ENCODE data around the gene WDR93.
A peak's percentile ranks its signal among the peaks of the same experiment; 100 is the strongest.

The WDR93 gene

DNA sequence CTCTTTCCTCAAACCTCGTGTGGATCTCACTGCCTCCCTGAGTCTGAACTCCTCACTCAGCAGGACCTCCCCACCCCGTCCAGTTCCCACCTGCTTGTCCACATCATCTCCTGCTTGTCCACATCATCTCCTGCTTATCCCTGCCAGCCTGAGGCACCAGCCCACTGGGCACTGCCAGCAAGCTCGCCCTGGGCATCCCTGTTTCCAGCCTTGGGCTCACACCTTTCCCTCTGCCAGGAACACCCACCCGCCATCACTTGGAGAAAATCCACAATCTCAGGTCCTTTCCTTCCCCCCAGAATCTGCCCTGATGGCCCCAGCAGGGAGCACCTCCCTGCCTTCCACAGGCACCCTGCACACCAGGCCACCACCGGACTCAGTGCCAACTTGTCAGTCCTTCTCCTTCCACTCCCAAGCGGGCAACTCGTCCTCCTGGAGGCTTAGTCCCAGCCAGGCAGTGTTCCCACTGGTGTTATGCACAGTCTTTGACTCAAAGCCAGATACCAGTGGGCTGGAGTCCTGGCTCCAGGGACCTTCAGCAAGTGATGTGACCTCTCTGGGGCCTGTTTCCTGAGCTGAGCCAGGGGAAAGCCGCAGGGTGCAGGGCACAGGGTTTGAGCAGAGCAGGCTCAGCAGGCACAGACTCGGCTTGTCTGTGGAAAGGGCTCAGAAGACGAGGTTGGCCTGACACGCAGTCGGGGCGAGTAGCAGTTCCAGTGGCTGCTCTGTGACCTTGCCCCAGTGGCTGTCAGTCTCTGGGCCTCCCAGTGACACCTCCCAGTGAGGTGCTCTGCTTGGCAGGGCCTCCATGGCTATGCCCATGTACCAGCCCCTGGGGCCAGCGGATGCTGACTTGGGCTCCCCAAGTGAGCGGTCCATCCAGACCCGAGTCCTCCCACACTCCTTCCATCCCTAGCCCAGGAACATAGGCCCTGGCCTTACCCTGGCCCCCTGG lies 76.0 kb downstream of the WDR93 start:
- Histone ChIP-seq H3K9ac (ENCODE audit: low read depth in 1 of 2, low read length in 2 of 2) (no peak overlapping the region), H3K4me1 (ENCODE audit: control insufficient read depth in 2 of 2, insufficient read depth in 2 of 2, low read length in 2 of 2) (peaks cover 17 to 22% of the 10 kb centered on the region in 2 donors), H3K36me3 (ENCODE audit: control insufficient read depth in 2 of 2, insufficient read depth in 2 of 2, low read length in 2 of 2) (no peaks in the 10 kb centered on the region), H3K27me3 (ENCODE audit: control insufficient read depth in 2 of 2, insufficient read depth in 2 of 2, low read length in 2 of 2) (no peaks in the 10 kb centered on the region), H3K4me3 (ENCODE audit: low read length in 2 of 2) (no peak overlapping the region), H3K27ac (ENCODE audit: low read depth in 2 of 2, low read length in 2 of 2) (no peak overlapping the region), H3K9me3 (ENCODE audit: control insufficient read depth in 2 of 2, low read length in 2 of 2) (no peaks in the 10 kb centered on the region)

DNA sequence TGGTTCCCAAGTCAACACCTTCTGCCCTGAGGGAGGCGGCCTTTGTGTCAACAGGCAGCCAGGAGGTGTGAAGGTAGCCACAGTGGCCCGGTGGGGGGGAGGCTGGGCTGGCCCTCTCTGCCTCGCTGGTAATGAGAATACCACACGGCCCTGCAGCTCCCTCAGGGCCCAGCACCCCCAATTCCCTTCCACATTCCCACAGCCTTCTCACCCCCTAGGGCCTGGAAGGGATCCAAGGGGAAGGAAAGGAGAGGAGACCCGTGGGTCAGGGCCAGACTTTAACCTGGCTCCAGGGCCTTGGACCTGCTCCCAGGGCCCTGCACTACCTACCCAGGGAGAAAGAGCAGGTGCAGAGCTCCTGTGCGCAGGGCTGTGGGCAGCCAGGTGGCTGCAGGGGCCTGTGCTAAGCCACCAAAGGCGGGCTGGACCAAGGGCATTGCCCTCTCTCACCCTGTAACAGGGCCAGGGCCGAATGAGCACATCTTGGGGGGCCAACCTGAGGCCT lies 76.9 kb downstream of the WDR93 start:
- Histone ChIP-seq H3K9ac (ENCODE audit: low read depth in 1 of 2, low read length in 2 of 2) (no peak overlapping the region), H3K27ac (ENCODE audit: low read depth in 2 of 2, low read length in 2 of 2) (peak overlapping the region in 1 of 2 donors; percentile 43)

GRCh38 chr15:89768071-89768500 lies 77.5 kb downstream of the WDR93 start:
- Histone ChIP-seq H3K27me3 (ENCODE audit: control insufficient read depth in 2 of 2, insufficient read depth in 2 of 2, low read length in 2 of 2) (no peaks in the 10 kb centered on the region), H3K4me1 (ENCODE audit: control insufficient read depth in 2 of 2, insufficient read depth in 2 of 2, low read length in 2 of 2) (peaks cover 8 to 14% of the 10 kb centered on the region in 2 donors), H3K27ac (ENCODE audit: low read depth in 2 of 2, low read length in 2 of 2) (peak overlapping the region; percentile 30 to 43), H3K9ac (ENCODE audit: low read depth in 1 of 2, low read length in 2 of 2) (no peak overlapping the region), H3K9me3 (ENCODE audit: control insufficient read depth in 2 of 2, low read length in 2 of 2) (no peaks in the 10 kb centered on the region), H3K36me3 (ENCODE audit: control insufficient read depth in 2 of 2, insufficient read depth in 2 of 2, low read length in 2 of 2) (no peaks in the 10 kb centered on the region), H3K4me3 (ENCODE audit: low read length in 2 of 2) (no peak overlapping the region)

More for the DNA sequence above, 76.9 kb downstream of the WDR93 start:
- peaks cover 9 to 14% of the 10 kb centered on the region in 2 donors for H3K4me1 ChIP-seq (ENCODE audit: control insufficient read depth in 2 of 2, insufficient read depth in 2 of 2, low read length in 2 of 2)
- H3K27me3 ChIP-seq (ENCODE audit: control insufficient read depth in 2 of 2, insufficient read depth in 2 of 2, low read length in 2 of 2), result no peaks in the 10 kb centered on the region
- no peak overlapping the region for H3K4me3 ChIP-seq (ENCODE audit: low read length in 2 of 2)
- no peaks in the 10 kb centered on the region for H3K36me3 ChIP-seq (ENCODE audit: control insufficient read depth in 2 of 2, insufficient read depth in 2 of 2, low read length in 2 of 2)
- H3K9me3 ChIP-seq (ENCODE audit: control insufficient read depth in 2 of 2, low read length in 2 of 2), result no peaks in the 10 kb centered on the region

DNA sequence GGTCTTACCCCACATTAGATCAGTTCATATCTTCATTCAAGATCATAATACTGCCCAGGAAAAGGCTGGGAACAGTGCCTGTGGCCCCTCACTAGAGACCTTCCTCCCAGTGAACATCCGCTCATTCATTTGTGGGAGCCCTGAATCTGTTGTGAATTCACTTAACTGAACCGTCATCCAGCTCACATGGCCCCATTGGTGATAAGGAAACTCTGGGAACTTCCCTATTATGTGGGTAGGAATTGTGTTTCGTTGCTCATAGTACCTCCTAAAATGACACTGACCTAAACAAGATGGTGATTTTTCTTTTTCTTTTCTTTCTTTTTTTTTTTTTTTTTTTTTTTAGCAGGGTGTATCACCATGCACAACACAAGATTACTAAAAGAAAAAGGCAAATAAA lies 78.8 kb downstream of the WDR93 start:
- H3K27me3 ChIP-seq (ENCODE audit: control insufficient read depth in 2 of 2, insufficient read depth in 2 of 2, low read length in 2 of 2), result no peaks in the 10 kb centered on the region
- no peak overlapping the region for H3K4me3 ChIP-seq (ENCODE audit: low read length in 2 of 2)
- no peak overlapping the region for H3K27ac ChIP-seq (ENCODE audit: low read depth in 2 of 2, low read length in 2 of 2)

DNA sequence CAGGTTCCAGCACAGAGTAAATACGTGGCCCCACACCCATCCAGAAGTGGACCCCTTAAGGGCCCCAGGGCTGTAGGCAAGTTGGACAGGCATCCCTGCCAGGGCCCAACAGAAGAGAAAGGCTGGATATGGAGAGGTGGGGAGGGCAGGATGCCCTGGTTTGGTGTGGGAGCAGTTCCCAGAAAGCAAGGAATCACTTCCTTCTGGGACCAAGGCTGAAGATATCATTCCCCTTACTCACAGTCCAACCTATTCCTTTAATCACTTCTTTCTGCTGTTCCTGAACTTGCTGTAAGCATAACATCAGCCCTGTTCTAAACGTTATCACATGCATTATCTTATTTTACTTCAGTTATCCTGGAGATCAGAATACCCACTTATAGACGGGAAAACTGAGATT lies 79.4 kb downstream of the WDR93 start:
- H3K9ac ChIP-seq (ENCODE audit: low read depth in 1 of 2, low read length in 2 of 2), result no peak overlapping the region
- no peaks in the 10 kb centered on the region for H3K9me3 ChIP-seq (ENCODE audit: control insufficient read depth in 2 of 2, low read length in 2 of 2)
- H3K4me1 ChIP-seq (ENCODE audit: control insufficient read depth in 2 of 2, insufficient read depth in 2 of 2, low read length in 2 of 2), result peaks cover 8 to 12% of the 10 kb centered on the region in 2 donors
- no peak overlapping the region for H3K27ac ChIP-seq (ENCODE audit: low read depth in 2 of 2, low read length in 2 of 2)
- H3K4me3 ChIP-seq (ENCODE audit: low read length in 2 of 2), result no peak overlapping the region
- H3K36me3 ChIP-seq (ENCODE audit: control insufficient read depth in 2 of 2, insufficient read depth in 2 of 2, low read length in 2 of 2), result no peaks in the 10 kb centered on the region
- no peaks in the 10 kb centered on the region for H3K27me3 ChIP-seq (ENCODE audit: control insufficient read depth in 2 of 2, insufficient read depth in 2 of 2, low read length in 2 of 2)

More for the DNA sequence above, 78.8 kb downstream of the WDR93 start:
- Histone ChIP-seq H3K9me3 (ENCODE audit: control insufficient read depth in 2 of 2, low read length in 2 of 2) (no peaks in the 10 kb centered on the region), H3K4me1 (ENCODE audit: control insufficient read depth in 2 of 2, insufficient read depth in 2 of 2, low read length in 2 of 2) (peaks cover 8 to 12% of the 10 kb centered on the region in 2 donors), H3K9ac (ENCODE audit: low read depth in 1 of 2, low read length in 2 of 2) (no peak overlapping the region), H3K36me3 (ENCODE audit: control insufficient read depth in 2 of 2, insufficient read depth in 2 of 2, low read length in 2 of 2) (no peaks in the 10 kb centered on the region)

DNA sequence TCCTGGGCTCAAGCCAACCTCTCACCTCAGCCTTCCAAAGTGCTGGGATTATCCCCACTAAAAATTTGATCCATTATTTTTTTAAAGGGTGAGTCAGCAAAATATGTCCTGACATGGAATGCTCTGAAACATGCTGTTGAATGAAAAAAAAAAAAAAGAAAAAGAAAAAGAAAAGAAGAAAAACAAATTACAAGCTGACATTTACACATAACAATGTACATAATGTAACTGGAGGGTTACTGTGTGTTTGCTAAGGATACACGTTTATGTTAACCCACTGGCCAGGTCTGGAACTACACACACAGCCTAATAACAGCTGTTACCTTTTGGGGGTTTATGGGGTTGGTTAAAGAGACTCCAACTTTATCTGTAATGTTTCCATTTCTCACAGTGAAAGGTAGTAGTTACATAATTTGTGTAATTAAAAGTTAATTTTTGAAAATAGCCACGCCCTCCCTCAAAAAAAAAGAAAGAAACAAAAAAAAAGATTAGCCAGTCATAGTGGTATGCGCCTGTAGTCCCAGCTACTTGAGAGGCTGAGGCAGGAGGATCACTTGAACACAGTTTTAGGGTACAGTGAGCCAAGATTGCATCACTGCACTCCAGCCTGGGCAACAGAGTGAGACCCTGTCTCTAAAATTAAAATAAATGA lies 82.4 kb downstream of the WDR93 start:
- Histone ChIP-seq H3K36me3 (ENCODE audit: control insufficient read depth in 2 of 2, insufficient read depth in 2 of 2, low read length in 2 of 2) (no peaks in the 10 kb centered on the region), H3K9me3 (ENCODE audit: control insufficient read depth in 2 of 2, low read length in 2 of 2) (no peaks in the 10 kb centered on the region), H3K27ac (ENCODE audit: low read depth in 2 of 2, low read length in 2 of 2) (no peak overlapping the region), H3K9ac (ENCODE audit: low read depth in 1 of 2, low read length in 2 of 2) (no peak overlapping the region), H3K4me1 (ENCODE audit: control insufficient read depth in 2 of 2, insufficient read depth in 2 of 2, low read length in 2 of 2) (peaks cover 8 to 10% of the 10 kb centered on the region in 2 donors), H3K27me3 (ENCODE audit: control insufficient read depth in 2 of 2, insufficient read depth in 2 of 2, low read length in 2 of 2) (no peaks in the 10 kb centered on the region), H3K4me3 (ENCODE audit: low read length in 2 of 2) (no peak overlapping the region)

DNA sequence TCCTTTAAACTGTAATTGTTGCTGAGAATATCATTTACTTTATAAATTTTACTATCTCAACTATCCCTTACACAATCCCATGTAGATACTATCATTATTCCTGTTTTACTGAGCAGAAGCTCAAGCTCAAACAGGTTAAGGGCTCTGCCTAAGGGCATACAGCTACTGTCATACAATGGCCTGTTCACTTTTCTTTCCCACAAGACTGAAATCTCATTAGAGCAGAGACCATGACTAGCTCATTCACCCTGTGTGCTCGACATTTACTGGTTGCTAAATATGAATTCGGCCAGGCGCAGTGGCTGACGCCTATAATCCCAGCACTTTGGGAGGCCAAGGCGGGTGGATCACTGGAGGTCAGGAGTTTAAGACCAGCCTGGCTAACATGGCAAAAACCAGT lies 83.9 kb downstream of the WDR93 start:
- no peaks in the 10 kb centered on the region for H3K36me3 ChIP-seq (ENCODE audit: control insufficient read depth in 2 of 2, insufficient read depth in 2 of 2, low read length in 2 of 2)
- no peaks in the 10 kb centered on the region for H3K27me3 ChIP-seq (ENCODE audit: control insufficient read depth in 2 of 2, insufficient read depth in 2 of 2, low read length in 2 of 2)
- no peak overlapping the region for H3K27ac ChIP-seq (ENCODE audit: low read depth in 2 of 2, low read length in 2 of 2)
- H3K4me1 ChIP-seq (ENCODE audit: control insufficient read depth in 2 of 2, insufficient read depth in 2 of 2, low read length in 2 of 2), result peaks cover 13 to 18% of the 10 kb centered on the region in 2 donors
- H3K9ac ChIP-seq (ENCODE audit: low read depth in 1 of 2, low read length in 2 of 2), result no peak overlapping the region
- no peak overlapping the region for H3K4me3 ChIP-seq (ENCODE audit: low read length in 2 of 2)
- H3K9me3 ChIP-seq (ENCODE audit: control insufficient read depth in 2 of 2, low read length in 2 of 2), result no peaks in the 10 kb centered on the region

DNA sequence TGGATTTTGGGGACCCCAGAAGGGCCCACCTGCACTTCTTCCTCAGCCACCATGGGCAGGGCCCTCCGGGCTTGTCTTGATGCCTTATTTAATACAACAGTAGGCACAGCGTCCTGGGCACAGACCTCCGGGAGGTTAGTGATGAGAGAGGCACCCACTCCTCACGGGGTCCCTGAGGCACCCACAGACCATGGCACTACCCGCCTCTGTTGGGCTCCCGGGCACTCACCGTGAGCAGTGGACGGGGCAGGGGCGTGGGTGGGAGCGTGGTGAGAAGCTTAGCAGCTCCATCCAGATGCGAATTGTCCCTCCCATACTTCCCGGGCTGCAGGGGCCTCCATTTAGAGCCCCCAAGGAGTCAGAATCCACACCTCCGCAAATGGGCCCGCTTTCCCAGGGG lies 85.2 kb downstream of the WDR93 start:
- Histone ChIP-seq H3K4me1 (ENCODE audit: control insufficient read depth in 2 of 2, insufficient read depth in 2 of 2, low read length in 2 of 2) (peaks cover 19 to 24% of the 10 kb centered on the region in 2 donors), H3K9ac (ENCODE audit: low read depth in 1 of 2, low read length in 2 of 2) (peak overlapping the region; percentile 52 to 77), H3K27ac (ENCODE audit: low read depth in 2 of 2, low read length in 2 of 2) (peak overlapping the region in 1 of 2 donors; percentile 19), H3K9me3 (ENCODE audit: control insufficient read depth in 2 of 2, low read length in 2 of 2) (no peaks in the 10 kb centered on the region), H3K36me3 (ENCODE audit: control insufficient read depth in 2 of 2, insufficient read depth in 2 of 2, low read length in 2 of 2) (no peaks in the 10 kb centered on the region), H3K4me3 (ENCODE audit: low read length in 2 of 2) (peak overlapping the region; percentile 47 to 61), H3K27me3 (ENCODE audit: control insufficient read depth in 2 of 2, insufficient read depth in 2 of 2, low read length in 2 of 2) (no peaks in the 10 kb centered on the region)

- peak within 1 kb of the TSS; percentile 19 to 74 for H3K27ac ChIP-seq (ENCODE audit: low read depth in 2 of 2, low read length in 2 of 2)
- no peaks in the 10 kb centered on the region for H3K36me3 ChIP-seq (ENCODE audit: control insufficient read depth in 2 of 2, insufficient read depth in 2 of 2, low read length in 2 of 2)
- peaks cover 25 to 31% of the 10 kb centered on the region in 2 donors for H3K4me1 ChIP-seq (ENCODE audit: control insufficient read depth in 2 of 2, insufficient read depth in 2 of 2, low read length in 2 of 2)
- H3K27me3 ChIP-seq (ENCODE audit: control insufficient read depth in 2 of 2, insufficient read depth in 2 of 2, low read length in 2 of 2), result no peaks in the 10 kb centered on the region
- no peaks in the 10 kb centered on the region for H3K9me3 ChIP-seq (ENCODE audit: control insufficient read depth in 2 of 2, low read length in 2 of 2)
- H3K4me3 ChIP-seq (ENCODE audit: low read length in 2 of 2), result peak within 1 kb of the TSS; percentile 47 to 61
- H3K9ac ChIP-seq (ENCODE audit: low read depth in 1 of 2, low read length in 2 of 2), result peak within 1 kb of the TSS; percentile 52 to 77
These were observed 85.9 kb downstream of the WDR93 start, which contains the start of gene MESP2 for GRCh38 chr15:89776274-89777072. MESP2 (plus strand) TSS chr15:89776332; CDS start chr15:89776358, 26 bp downstream.
